Neural cell (in vitro differentiated cells): ENCODE measurements around the gene TTYH3.

Experiments used
- POLR2AphosphoS5 ChIP-seq: IDR thresholded peaks from 2 replicates; pipeline ENCODE4 v1.6.1; 2012
- TF ChIP-seq, protein P1 (sequence below): fragments of 450-650 bp; IDR thresholded peaks from 2 replicates; pipeline ENCODE4 v1.5.1; 2014; ENCODE audit warnings: antibody characterized with exemption, mild to moderate bottlenecking, moderate library complexity; ENCODE audit not compliant: poor library complexity, severe bottlenecking
- TF ChIP-seq, protein P2 (sequence below): IDR thresholded peaks from 2 replicates; pipeline ENCODE4 v1.6.1; 2012; ENCODE audit warnings: borderline replicate concordance

DNA sequence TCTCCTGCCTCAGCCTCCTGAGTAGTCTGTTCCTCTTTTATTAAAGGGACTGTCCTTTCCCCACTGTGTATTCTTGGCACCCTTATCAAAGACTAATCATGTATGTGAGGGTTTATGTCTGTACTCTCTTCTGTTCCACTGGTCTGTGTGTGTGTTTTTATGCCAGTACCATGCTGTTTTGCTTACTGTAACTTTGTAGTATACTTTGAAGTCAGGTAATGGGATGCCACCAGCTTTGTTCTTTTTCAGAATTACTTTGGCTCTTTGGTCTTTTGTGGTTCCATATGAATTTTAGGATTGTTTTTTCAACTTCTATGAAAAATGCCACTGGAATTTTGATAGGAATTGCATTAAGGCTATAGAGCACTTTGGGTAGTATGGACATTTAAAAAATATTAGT lies 42.1 kb downstream of the TTYH3 start:
- TF ChIP-seq, protein P1, sequence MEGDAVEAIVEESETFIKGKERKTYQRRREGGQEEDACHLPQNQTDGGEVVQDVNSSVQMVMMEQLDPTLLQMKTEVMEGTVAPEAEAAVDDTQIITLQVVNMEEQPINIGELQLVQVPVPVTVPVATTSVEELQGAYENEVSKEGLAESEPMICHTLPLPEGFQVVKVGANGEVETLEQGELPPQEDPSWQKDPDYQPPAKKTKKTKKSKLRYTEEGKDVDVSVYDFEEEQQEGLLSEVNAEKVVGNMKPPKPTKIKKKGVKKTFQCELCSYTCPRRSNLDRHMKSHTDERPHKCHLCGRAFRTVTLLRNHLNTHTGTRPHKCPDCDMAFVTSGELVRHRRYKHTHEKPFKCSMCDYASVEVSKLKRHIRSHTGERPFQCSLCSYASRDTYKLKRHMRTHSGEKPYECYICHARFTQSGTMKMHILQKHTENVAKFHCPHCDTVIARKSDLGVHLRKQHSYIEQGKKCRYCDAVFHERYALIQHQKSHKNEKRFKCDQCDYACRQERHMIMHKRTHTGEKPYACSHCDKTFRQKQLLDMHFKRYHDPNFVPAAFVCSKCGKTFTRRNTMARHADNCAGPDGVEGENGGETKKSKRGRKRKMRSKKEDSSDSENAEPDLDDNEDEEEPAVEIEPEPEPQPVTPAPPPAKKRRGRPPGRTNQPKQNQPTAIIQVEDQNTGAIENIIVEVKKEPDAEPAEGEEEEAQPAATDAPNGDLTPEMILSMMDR, result no peak
- TF ChIP-seq, protein P2, sequence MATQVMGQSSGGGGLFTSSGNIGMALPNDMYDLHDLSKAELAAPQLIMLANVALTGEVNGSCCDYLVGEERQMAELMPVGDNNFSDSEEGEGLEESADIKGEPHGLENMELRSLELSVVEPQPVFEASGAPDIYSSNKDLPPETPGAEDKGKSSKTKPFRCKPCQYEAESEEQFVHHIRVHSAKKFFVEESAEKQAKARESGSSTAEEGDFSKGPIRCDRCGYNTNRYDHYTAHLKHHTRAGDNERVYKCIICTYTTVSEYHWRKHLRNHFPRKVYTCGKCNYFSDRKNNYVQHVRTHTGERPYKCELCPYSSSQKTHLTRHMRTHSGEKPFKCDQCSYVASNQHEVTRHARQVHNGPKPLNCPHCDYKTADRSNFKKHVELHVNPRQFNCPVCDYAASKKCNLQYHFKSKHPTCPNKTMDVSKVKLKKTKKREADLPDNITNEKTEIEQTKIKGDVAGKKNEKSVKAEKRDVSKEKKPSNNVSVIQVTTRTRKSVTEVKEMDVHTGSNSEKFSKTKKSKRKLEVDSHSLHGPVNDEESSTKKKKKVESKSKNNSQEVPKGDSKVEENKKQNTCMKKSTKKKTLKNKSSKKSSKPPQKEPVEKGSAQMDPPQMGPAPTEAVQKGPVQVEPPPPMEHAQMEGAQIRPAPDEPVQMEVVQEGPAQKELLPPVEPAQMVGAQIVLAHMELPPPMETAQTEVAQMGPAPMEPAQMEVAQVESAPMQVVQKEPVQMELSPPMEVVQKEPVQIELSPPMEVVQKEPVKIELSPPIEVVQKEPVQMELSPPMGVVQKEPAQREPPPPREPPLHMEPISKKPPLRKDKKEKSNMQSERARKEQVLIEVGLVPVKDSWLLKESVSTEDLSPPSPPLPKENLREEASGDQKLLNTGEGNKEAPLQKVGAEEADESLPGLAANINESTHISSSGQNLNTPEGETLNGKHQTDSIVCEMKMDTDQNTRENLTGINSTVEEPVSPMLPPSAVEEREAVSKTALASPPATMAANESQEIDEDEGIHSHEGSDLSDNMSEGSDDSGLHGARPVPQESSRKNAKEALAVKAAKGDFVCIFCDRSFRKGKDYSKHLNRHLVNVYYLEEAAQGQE, result no peak
- no peak for TF ChIP-seq POLR2AphosphoS5
